CD14-positive monocyte (primary cell): ENCODE data around the gene NDE1. TPM values are rescaled to one million over a fixed set of nuclear protein-coding genes. Genes with fewer than 3 reads are reported as not detected.
"Not testable (repeated sequence)": the region's sequence is repeated elsewhere in the genome, so short reads cannot be mapped to it uniquely, and the experiment has no call there.

Source experiments
- DNase-seq, 3 donors: peaks; one replicate each; pipeline ENCODE4 v3.0.0-alpha.2; 2011 to 2022
- H2AFZ ChIP-seq: 2 replicates; pipeline ENCODE4 v1.6.0; 2012; ENCODE audit warnings: mild to moderate bottlenecking, low read depth, low read length, inconsistent platforms; ENCODE audit not compliant: insufficient read depth, poor library complexity, severe bottlenecking
- H3K27ac ChIP-seq, 2 donors: 1 replicate in 1 of 2; 2 replicates in 1 of 2; pipeline ENCODE4 v1.5.1; 2012 to 2013; ENCODE audit warnings: low read length in 2 of 2, control low read depth in 1 of 2, inconsistent platforms in 1 of 2, low read depth in 1 of 2, mild to moderate bottlenecking in 1 of 2
- H3K27me3 ChIP-seq, 2 donors: one replicate each; pipeline versions ENCODE4 v1.6.0 to v1.6.1; 2011 to 2013; ENCODE audit warnings: low read length in 2 of 2; ENCODE audit not compliant: control insufficient read depth in 2 of 2, insufficient read depth in 2 of 2
- H3K36me3 ChIP-seq, 2 donors: replicated peaks in 1 of 2; 1 replicate in 1 of 2; 2 replicates in 1 of 2; pipeline versions ENCODE4 v1.5.1 to v1.6.1; 2012 to 2013; ENCODE audit warnings: low read length in 2 of 2, control low read depth in 1 of 2, inconsistent platforms in 1 of 2, mild to moderate bottlenecking in 1 of 2; ENCODE audit not compliant: insufficient read depth in 2 of 2, control insufficient read depth in 1 of 2
- H3K4me1 ChIP-seq, 2 donors: 1 replicate in 1 of 2; 2 replicates in 1 of 2; pipeline versions ENCODE4 v1.5.1 to v1.6.1; 2012 to 2013; ENCODE audit warnings: low read length in 2 of 2, control low read depth in 1 of 2, inconsistent platforms in 1 of 2, mild to moderate bottlenecking in 1 of 2, moderate library complexity in 1 of 2; ENCODE audit not compliant: insufficient read depth in 2 of 2, control insufficient read depth in 1 of 2
- H3K4me2 ChIP-seq: replicated peaks from 2 replicates; pipeline ENCODE3; 2012; ENCODE audit warnings: low read length, moderate library complexity, mild to moderate bottlenecking; ENCODE audit not compliant: poor library complexity, severe bottlenecking; ENCODE audit errors: extremely low read depth
- H3K4me3 ChIP-seq, 3 experiments: fragments of 200-600 bp in 1 of 3; sonication (generic) in 1 of 3; replicated peaks in 1 of 3; 1 replicate in 2 of 3; 2 replicates in 1 of 3; pipeline ENCODE4 v1.5.1; 2011 to 2013; ENCODE audit warnings: low read length in 3 of 3, mild to moderate bottlenecking in 3 of 3, control low read depth in 2 of 3, low read depth in 2 of 3, inconsistent platforms in 1 of 3, moderate library complexity in 1 of 3
- H3K79me2 ChIP-seq: 2 replicates; pipeline ENCODE4 v1.6.0; 2012; ENCODE audit warnings: mild to moderate bottlenecking, control low read depth, inconsistent platforms, low read length, moderate library complexity; ENCODE audit not compliant: insufficient read depth
- H3K9ac ChIP-seq: 2 replicates; pipeline ENCODE4 v1.6.0; 2017; ENCODE audit warnings: low read length, mild to moderate bottlenecking; ENCODE audit not compliant: insufficient read depth, poor library complexity, severe bottlenecking
- H3K9me3 ChIP-seq, 2 donors: replicated peaks in 1 of 2; 1 replicate in 1 of 2; 2 replicates in 1 of 2; pipeline versions ENCODE4 v1.5.1 to v1.6.1; 2012 to 2013; ENCODE audit warnings: low read length in 2 of 2, control low read depth in 1 of 2; ENCODE audit not compliant: control insufficient read depth in 1 of 2, insufficient read depth in 1 of 2
- H4K20me1 ChIP-seq: 2 replicates; pipeline ENCODE4 v1.6.0; 2012; ENCODE audit warnings: mild to moderate bottlenecking, low read length, control low read depth, moderate library complexity; ENCODE audit not compliant: insufficient read depth
- H3K27ac Mint-ChIP-seq, 7 donors: one replicate each; pipeline ENCODE4 v1.8.0; 2020; ENCODE audit warnings: mild to moderate bottlenecking in 7 of 7, mixed read lengths in 7 of 7, moderate library complexity in 6 of 7, inconsistent platforms in 2 of 7
- H3K27me3 Mint-ChIP-seq, 3 donors: one replicate each; pipeline ENCODE4 v1.8.0; 2021 to 2022; ENCODE audit warnings: low read depth in 3 of 3, mild to moderate bottlenecking in 3 of 3, mixed read lengths in 3 of 3, moderate library complexity in 3 of 3, inconsistent platforms in 1 of 3
- H3K36me3 Mint-ChIP-seq, 2 donors: one replicate each; pipeline ENCODE4 v1.8.0; 2020; ENCODE audit warnings: mixed read lengths in 2 of 2, inconsistent platforms in 1 of 2, mild to moderate bottlenecking in 1 of 2
- H3K4me1 Mint-ChIP-seq: one replicate; pipeline ENCODE4 v1.8.0; 2020; ENCODE audit warnings: mild to moderate bottlenecking, mixed read lengths
- H3K4me3 Mint-ChIP-seq, 2 donors: one replicate each; pipeline ENCODE4 v1.8.0; 2020; ENCODE audit warnings: mild to moderate bottlenecking in 2 of 2, mixed read lengths in 2 of 2, moderate library complexity in 1 of 2
- H3K9me3 Mint-ChIP-seq, 7 donors: one replicate each; pipeline ENCODE4 v1.8.0; 2020 to 2022; ENCODE audit warnings: mixed read lengths in 7 of 7, mild to moderate bottlenecking in 6 of 7, moderate library complexity in 6 of 7, inconsistent platforms in 2 of 7
- WGBS: methylation state at CpG from one replicate; pipeline ENCODE4 v1.1.5; 2013; ENCODE audit warnings: missing lambda C conversion rate; ENCODE audit not compliant: insufficient coverage; 5-methylcytosine and 5-hydroxymethylcytosine counted together
- intact Hi-C, 2 donors: fragments of 100-400 bp; cut with micrococcal nuclease; formaldehyde crosslinking; loops; one replicate each; pipeline versions ENCODE4 v1.15.0 to v1.15.1; 2023
- polyA plus RNA-seq, 3 donors: library from polyadenylated mRNA; depleted of rRNA in 1 of 3; unstranded in 2 of 3; stranded (reverse) in 1 of 3; fragments of 300-500 nt in 2 of 3; fragments of >200 nt in 1 of 3; fragmentation: Illumina TruSeq in 2 of 3; gene quantifications; 1 replicate in 2 of 3; 2 replicates in 1 of 3; pipeline ENCODE4 v1.2.3, GENCODE V29; 2012 to 2021
- TF ChIP-seq, protein P1 (sequence below): fragments of 200-600 bp; IDR thresholded peaks from one replicate; pipeline ENCODE4 v1.8.0; 2022; ENCODE audit warnings: antibody characterized with exemption, mild to moderate bottlenecking

NDE1 gene
- polyA plus RNA-seq, 3 donors = 26.0 to 47.8 (median 28.0) TPM

DNA sequence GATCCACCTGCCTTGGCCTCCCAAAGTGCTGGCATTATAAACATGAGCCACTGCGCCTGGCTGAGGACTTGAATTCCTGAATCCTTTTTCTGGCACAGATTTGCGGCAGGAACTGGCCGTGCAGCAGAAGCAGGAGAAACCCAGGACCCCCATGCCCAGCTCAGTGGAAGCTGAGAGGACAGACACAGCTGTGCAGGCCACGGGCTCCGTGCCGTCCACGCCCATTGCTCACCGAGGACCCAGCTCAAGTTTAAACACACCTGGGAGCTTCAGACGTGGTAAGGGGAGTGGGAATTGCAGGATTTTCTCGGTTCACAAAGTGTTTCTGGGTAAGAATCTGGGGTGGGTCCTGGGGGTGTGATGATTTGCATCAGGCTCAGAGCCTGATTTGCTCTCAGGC is 41.0 kb downstream of the NDE1 start:
- Histone ChIP-seq H3K4me2 (no peak overlapping the region), H3K4me3 (no peak overlapping the region), H3K27ac (no peak overlapping the region), H3K36me3 (peaks cover 93 to 97% of the 10 kb centered on the region in 2 donors), H2AFZ (no peak overlapping the region), H3K9ac (no peak overlapping the region), H3K4me1 (no peaks in the 10 kb centered on the region), H3K9me3 (no peaks in the 10 kb centered on the region), H4K20me1 (peaks cover 32% of the 10 kb centered on the region), H3K27me3 (no peaks in the 10 kb centered on the region), H3K79me2 (peaks cover 4% of the 10 kb centered on the region)
- peaks cover 0 to 2% (median 1%) of the 10 kb centered on the region in 3 donors for H3K27me3 Mint-ChIP-seq
- peaks cover 0 to 2% (median 0%) of the 10 kb centered on the region in 7 donors for H3K9me3 Mint-ChIP-seq
- no peak overlapping the region for H3K4me3 Mint-ChIP-seq
- DNase-seq = no peak
- TF ChIP-seq, protein P1, sequence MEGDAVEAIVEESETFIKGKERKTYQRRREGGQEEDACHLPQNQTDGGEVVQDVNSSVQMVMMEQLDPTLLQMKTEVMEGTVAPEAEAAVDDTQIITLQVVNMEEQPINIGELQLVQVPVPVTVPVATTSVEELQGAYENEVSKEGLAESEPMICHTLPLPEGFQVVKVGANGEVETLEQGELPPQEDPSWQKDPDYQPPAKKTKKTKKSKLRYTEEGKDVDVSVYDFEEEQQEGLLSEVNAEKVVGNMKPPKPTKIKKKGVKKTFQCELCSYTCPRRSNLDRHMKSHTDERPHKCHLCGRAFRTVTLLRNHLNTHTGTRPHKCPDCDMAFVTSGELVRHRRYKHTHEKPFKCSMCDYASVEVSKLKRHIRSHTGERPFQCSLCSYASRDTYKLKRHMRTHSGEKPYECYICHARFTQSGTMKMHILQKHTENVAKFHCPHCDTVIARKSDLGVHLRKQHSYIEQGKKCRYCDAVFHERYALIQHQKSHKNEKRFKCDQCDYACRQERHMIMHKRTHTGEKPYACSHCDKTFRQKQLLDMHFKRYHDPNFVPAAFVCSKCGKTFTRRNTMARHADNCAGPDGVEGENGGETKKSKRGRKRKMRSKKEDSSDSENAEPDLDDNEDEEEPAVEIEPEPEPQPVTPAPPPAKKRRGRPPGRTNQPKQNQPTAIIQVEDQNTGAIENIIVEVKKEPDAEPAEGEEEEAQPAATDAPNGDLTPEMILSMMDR = no peak
- H3K36me3 Mint-ChIP-seq = peaks cover 84 to 99% of the 10 kb centered on the region in 2 donors
- whole genome bisulfite sequencing = 95% methylated on average over 10 of the region's 10 CpGs
- peak overlapping the region in 3 of 7 donors; percentile 15 to 75 (median 28) for H3K27ac Mint-ChIP-seq
- H3K4me1 Mint-ChIP-seq = no peaks in the 10 kb centered on the region
- intact Hi-C loops = loop anchor here in 1 of 2 donors (10.0 kb wide), 1 partner anchor 56 kb away; no protein-coding TSS in a partner anchor

DNA sequence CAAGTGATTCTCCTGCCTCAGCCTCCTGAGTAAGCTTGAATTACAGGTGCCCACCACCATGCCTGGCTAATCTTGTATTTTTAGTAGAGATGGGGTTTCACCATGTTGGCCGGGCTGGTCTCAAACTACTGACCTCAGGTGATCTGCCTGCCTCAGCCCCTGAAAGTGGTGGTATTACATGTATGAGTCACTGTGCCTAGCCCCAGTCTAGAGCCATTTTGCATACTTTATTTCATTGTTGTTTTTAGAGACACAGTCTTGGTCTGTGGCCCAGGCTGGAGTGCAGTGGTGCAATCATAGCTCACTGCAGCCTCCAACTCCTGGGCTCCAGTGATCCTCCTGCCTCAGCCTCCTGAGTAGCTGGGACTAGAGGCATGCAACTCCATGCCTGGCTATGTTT is 42.5 kb downstream of the NDE1 start:
- H3K4me1 Mint-ChIP-seq, H3K4me3 Mint-ChIP-seq, H3K9me3 ChIP-seq, H3K4me1 ChIP-seq, H3K27me3 ChIP-seq, H3K27ac ChIP-seq, DNase-seq, H3K9ac ChIP-seq, H3K9me3 Mint-ChIP-seq, H3K4me3 ChIP-seq, H2AFZ ChIP-seq, H3K27me3 Mint-ChIP-seq, H3K79me2 ChIP-seq, H3K4me2 ChIP-seq: not testable (repeated sequence)
- H4K20me1 ChIP-seq = peaks cover 23% of the 10 kb centered on the region
- peak overlapping the region in 3 of 7 donors; percentile 2 to 76 (median 71) for H3K27ac Mint-ChIP-seq
- intact Hi-C loops = loop anchor here in 1 of 2 donors (10.0 kb wide), 1 partner anchor 58 kb away; no protein-coding TSS in a partner anchor
- peaks cover 93 to 97% of the 10 kb centered on the region in 2 donors for H3K36me3 ChIP-seq
- no CpG with 5 or more reads among the region's 1 CpG for WGBS
- peaks cover 87 to 99% of the 10 kb centered on the region in 2 donors for H3K36me3 Mint-ChIP-seq
